GM19238 (cell line): Measurements from ENCODE around the gene ORMDL2.
"Not testable (repeated sequence)": the region's sequence is repeated elsewhere in the genome, so short reads cannot be mapped to it uniquely, and the experiment has no call there.

ENCODE experiments used
- DNase-seq: peaks from one replicate; pipeline ENCODE4 v3.0.0; 2011; ENCODE audit warnings: low spot score; ENCODE audit not compliant: insufficient read length

The ORMDL2 gene

DNA sequence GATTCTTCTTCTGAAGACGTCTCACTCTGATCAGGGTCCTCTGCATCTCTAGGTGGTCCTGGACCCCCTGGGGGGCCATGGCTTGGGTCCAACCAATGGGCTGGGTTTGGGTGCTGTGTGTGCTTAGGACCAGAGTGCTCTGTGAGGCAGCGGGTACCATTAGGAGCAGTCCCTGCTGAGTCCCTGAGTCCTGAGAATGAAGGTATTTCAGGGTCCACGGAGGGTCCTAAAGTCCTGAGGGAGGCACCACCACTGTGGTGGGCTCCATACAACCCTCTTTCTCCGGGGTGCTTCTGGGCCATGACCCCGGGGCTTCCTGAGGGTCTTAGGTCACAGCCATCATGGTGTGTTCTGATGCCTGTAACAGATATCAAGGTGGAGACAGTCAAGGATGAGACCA is 10.5 kb downstream of the ORMDL2 start:
- DNase-seq: no peak

GRCh38 chr12:55829967-55830600 is 12.2 kb downstream of the ORMDL2 start:
- peak; percentile 41 for DNase-seq

DNA sequence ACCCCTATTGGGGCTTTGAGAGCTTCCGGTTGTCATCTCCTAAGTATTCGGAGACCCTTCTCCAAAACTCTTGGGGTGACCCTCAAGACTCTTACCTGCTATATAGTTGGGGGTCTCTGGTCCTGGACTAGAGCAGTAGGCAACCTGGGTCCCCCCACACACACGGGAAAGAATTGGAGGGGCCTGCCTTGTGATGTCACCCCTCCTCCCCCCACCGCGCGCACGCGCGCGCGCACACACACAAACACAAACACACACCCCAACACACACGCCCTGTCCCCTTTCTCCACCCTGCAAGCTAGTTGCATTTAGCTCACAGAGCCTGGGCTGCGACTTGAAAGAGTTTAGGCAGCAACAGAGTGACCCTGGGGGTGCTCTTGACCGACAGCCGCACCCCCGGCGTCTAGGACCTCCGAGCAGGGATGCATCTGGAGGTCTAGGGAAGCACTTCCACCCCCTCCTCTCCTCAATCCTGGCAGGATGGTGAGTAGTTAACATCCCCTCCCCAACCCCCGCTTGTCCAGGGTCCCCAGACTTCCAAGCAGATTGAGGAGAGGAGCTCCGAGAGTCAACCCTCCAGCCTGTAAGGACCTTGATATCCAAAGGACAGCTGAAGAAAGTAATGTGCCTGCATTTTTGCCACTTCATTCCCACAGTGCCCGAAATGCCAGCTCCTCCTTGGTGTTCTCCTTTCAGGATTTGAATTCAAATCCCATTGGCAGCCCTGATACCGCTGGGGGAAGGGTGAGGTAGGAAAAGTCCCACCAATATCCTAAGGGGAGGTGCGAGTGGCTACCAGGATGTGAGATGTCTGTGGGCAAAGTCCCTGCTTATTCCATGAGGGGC is 13.0 kb downstream of the ORMDL2 start:
- peak; percentile 46 for DNase-seq

DNA sequence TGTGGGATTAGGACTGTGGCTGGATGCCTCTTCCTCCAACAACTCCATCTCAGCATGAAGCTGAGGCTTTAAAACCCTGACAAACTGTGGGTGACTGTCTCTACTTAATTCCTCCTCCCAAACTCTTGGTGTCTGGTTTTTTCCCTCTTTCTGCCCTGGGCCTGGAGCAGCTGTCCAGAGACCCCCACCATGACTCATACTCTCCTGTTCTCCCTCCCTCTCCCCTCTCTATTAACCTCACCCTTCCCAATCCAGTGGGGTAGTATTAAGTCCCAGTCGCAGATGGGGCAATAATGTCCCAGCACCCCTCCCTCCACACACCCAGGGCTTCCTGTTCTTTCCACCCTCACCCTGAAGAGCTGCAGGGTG is 13.6 kb downstream of the ORMDL2 start:
- no peak for DNase-seq

- DNase-seq: no peak
Measured at GRCh38 chr12:55833056-55833455, 15.2 kb downstream of the ORMDL2 start.

- not testable (repeated sequence) for DNase-seq
Measured at GRCh38 chr12:55834400-55834799, 16.6 kb downstream of the ORMDL2 start.

DNA sequence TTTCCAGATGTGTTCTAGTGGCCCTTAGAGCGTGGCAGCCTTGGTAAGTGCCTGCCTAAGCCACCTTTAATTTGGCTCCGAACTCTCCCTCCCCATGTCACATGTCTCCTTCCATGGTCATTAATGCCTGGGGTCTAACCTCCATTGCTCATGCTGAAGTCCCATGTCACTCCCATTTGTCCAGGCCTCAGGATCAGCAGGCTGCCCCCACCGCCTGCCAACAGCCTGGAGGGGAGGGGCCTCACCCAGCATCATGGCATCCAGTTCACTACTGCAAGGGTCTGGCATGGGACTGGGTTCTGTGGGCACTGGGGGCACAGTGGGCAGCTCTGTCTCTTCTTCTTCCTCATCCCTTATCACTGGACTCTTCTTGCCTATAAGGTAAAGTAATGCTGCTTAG is 20.5 kb downstream of the ORMDL2 start:
- no peak for DNase-seq

DNA sequence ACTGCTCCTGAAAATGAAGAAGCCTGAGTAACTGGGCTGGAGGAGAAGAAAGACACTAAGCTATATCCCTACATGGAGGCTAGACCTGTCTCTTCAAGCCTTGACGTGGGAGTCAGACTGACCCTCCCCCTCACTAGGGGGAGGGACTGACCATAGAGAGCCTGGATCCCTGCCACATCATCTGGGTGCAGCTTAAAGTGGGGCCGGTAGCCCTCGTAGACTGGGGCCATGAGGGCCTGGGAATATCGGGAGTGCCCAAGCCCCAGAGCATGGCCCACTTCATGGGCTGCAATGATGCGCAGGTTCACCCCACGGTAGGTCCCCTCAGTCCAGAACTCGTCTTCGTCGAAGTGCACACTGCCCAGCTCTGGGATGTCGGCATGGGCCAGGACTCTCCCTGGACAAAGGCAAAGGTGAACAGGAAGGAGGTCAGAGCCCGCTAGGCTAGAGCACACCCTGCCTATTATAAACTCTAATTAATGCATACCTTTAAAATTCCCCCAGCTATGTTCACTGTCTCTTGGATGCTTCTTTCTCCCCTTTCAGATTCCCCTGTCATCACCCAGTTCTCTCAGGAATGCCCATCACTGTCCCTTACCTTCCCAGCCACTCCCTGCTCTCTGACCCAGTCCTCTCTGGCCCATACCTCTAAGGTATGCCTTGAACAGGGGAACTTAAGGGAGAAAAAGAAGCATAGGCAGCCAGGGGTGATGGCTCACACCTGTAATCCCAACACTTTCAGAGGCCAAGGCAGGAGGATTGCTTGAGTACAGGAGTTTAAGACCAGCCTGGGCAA is 21.7 kb downstream of the ORMDL2 start:
- DNase-seq: no peak

DNA sequence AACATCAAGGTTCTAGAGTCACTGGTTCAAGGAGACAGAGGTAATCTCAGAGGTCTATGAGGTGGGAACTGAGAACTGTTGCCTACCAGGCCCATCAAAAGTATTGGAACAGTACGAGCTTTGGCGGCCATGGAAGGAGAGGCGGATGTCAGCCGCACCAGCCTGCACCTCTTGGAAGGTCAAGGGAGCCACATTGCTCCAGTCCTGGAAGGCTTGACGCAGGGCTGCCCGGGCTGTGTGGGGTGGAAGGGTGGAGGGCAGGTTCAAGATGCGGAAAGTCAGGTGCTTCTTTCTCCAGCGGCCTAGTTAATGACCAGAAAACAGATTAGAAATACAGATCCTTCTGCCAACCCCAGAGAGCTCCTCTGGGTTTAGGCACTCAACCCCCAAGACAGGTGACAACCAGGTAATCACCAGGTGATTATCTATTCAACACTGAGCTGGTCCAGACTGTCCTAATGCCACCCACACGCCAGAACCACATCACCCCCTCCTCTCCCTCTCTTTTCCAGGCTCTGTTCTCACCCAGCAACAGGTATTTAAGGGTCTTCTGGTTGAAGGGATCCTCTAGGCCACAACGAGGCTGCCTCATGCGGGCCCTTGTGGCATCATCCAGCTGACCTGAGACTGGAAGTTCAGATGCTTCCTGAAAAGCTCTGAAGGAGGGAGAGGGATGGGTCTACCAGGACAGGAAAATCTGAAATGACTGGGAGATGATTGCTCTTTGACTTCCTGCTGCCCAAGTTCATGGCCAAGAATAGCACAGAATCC is 22.9 kb downstream of the ORMDL2 start:
- no peak for DNase-seq

- DNase-seq: no peak
Measured at GRCh38 chr12:55842681-55843429, 25.0 kb downstream of the ORMDL2 start, which contains the start of gene MMP19. TSS of gene MMP19 (minus strand) at chr12:55842936. CDS start at chr12:55842830, 106 bp downstream.

DNA sequence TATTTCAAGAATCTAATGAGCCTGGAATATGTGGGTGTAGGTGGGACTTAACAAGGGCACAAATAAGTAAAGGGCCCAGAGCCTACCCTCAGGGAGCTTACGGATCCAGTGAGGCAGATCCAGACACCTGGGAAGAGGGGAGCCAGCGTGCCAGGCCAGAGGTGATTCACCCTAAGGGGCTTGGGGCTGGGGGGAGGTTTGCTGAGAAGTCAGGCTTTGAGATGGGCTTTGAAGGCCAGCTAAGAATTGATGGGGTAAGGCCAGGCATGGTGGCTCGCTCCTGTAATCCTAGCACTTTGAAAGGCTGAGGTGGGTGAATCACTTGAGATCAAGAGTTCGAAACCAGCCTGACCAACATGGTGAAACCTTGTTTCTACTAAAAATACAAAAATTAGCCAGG is 25.6 kb downstream of the ORMDL2 start:
- DNase-seq: no peak

DNA sequence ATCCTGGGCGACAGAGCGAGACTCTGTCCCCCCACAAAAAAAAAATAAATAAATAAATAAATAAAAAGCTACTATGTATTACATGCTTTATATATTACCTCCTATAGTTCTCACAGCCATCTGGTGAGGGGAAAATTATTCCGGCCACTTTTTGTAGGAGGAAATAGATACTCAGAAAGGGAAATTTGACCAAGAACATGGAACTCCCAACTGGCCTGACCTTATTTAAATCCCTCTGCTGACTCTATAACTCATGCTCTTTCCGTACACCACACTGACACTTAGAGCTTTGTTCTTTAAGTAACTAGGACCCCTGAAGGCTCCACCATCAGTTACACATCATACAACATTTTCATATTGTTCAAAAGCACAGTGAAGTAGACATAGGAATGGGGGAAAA is 27.1 kb downstream of the ORMDL2 start:
- no peak for DNase-seq

DNA sequence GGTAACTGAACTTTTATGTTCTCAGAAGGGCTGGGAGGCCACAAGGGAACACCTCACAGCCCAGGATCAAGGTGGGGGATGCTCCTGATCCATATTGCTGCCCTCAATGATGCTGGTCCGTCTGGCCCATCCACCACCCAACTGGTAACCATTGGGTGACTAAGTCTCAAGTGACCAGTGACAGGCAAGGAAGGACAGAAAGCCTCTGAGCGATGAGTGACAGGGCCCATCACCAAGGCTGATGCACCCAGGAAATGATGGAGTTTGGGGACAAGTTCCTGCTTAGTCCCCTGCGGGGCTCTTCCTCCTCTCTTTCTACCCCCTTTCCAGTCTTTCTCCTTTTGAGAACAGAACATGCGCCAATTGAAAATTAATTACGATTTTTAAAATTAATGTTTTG is 27.5 kb downstream of the ORMDL2 start:
- DNase-seq: no peak

DNA sequence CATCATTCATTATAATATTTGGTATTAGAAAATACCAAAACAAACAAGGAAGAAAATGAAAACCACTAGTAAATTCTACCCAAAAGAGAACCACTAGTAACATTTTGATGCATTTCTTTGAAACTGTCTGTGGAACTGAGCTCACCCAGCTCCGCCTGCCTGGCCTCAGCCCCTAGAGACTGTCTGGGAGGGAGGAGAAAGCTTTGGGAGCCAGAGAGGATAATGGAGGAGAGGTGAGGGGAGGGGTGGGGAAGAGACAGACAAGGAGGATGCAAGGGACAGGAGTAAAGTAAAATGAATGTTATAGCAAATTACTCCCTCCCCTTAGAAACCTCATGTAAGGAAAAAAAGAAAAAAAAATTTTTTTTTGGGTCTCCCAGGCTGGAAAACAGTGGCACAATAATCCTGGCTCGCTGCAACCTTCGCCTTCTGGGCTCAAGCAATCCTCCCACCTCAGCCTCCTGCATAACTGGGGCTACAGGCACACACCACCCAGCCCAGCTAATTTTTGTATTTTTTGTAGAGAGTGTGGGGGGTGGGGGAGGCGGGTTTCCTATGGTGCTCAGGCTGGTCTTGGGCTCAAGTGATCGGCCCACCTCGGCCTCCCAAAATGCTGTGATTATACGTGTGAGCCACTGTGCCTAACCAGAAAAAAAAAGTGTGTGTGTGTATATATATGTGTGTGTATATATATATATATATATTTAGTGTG is 28.1 kb downstream of the ORMDL2 start:
- DNase-seq: no peak

DNA sequence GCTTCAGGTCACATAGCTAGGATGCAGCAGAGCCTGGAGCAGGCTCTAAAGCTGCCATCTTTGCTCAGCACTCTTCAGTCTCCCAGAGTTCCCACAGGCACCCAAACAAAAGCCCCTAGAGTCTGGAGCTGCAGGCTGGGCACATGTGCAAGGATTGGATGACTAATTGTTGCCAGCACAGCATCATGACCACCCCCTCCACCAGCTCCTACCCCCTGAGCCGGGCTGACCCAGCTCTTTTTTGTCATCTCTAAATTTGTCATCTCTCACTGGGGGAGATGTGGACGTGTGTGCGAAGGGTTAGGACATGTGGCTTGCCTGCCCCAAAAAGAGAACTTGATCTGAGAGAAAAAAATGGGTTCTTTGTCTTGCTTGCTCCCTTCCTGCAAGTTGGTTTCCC is 29.2 kb downstream of the ORMDL2 start:
- no peak for DNase-seq

GRCh38 chr12:55847603-55848291 is 29.9 kb downstream of the ORMDL2 start:
- DNase-seq: no peak

GRCh38 chr12:55849616-55850343 is 31.9 kb downstream of the ORMDL2 start:
- no peak for DNase-seq

GRCh38 chr12:55850401-55850800 is 32.6 kb downstream of the ORMDL2 start:
- no peak for DNase-seq

DNA sequence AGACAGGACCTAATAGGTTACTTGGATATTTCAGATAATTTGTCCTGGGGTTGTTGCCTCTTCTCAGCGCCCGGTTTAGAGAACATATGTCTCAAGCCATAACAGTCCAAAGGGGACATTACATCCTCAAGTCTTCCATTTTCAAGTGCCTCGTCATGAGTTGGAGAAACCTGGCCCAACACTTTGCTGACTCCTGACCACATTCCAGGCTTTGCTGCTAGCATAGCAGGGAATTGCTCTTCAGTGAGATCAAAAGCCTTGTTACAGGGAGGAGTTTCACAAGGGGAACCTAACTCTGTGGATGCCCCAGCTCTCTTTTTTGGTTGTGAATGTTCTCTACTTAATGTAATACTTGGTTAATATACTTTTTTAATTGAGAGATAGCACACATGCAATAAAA is 33.1 kb downstream of the ORMDL2 start:
- DNase-seq: no peak
